GM21528 (cell line): ENCODE data around the gene FSTL4.
A peak's percentile ranks its signal among the peaks of the same experiment; 100 is the strongest.

Source experiments
- ATAC-seq: cut with Tn5 transposase; IDR thresholded peaks from one replicate; pipeline ENCODE4 v1.9.1; 2021; ENCODE audit warnings: mild to moderate bottlenecking, moderate library complexity; ENCODE audit not compliant: unreplicated experiment, low FRiP score

Gene FSTL4

GRCh38 chr5:133314086-133314485, 298.3 kb downstream of the FSTL4 start:
- no peak for ATAC-seq

GRCh38 chr5:133311176-133311575, 301.2 kb downstream of the FSTL4 start:
- no peak for ATAC-seq

GRCh38 chr5:133309984-133310621, 302.2 kb downstream of the FSTL4 start:
- no peak for ATAC-seq

DNA sequence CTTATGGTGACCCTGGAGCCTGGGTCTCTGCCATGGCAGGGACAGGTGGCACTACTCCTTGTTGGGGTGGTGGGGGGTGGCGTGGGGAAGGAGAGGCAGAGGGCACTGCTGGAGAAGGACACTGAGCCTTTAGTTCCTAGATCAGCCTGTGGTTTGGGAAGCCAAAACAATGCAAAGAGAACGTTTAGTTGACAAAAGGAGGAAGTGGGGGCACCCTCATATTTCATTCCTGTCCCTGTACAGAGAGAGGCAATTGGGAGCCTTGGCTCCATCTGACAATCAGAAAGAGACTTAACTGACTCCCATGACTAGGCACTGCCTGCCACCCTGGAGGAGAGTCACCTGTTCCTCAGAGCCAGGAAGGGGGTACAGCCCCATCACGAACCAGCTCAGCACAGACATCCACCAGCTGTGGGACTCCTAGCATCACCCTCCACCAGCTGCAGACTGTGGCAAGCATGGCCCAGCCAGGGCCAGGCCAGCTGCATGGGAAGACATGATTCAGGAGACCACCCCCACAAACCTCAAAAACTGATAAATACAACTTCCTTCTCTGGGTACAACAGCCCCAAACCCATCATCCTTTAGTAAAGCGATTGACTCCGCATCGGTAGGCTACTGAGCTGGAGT, 303.1 kb downstream of the FSTL4 start:
- no peak for ATAC-seq

DNA sequence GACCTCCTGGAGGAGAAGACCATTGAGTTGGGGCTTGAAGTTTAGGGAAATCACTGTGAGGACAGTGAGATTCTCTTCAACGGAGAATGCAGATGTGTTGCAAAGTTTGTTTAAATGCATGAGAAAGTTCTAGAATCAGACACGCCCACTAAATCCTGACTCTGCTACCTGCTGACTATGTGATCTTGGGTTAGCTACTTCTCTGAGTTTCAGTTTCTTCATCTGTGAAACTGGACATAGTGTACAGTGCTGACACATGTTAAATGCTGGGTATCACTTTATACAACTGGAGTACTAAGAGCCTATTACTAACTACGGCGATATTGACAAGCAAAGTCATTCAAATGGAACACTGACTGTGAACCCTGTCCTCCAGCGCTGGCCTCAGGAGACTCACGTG, 305.1 kb downstream of the FSTL4 start:
- peak; percentile 60 for ATAC-seq

GRCh38 chr5:133304707-133305216, 307.6 kb downstream of the FSTL4 start:
- no peak for ATAC-seq

GRCh38 chr5:133304178-133304577, 308.2 kb downstream of the FSTL4 start:
- no peak for ATAC-seq

DNA sequence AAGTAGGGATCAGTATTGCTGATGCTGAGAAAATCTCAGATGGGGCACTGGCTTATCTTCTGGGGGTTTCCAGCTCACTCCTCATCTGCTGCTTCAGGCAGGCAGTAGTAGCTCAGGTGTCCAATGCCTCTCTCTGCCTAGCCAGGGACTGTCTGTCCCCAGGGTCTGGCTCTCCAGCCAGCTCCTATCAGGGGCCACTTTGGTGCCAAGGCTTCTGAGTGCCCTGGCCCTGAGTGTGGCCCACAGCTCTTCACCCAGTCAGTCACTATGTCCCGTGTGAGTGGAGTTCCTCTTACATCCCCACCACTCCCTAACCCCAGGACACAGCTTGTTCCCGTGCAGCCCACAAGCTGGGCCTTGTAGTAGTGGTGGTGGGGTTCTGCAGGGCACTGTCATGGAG, 309.0 kb downstream of the FSTL4 start:
- no peak for ATAC-seq

GRCh38 chr5:133299728-133300127, 312.6 kb downstream of the FSTL4 start:
- ATAC-seq: no peak

GRCh38 chr5:133299021-133299420, 313.3 kb downstream of the FSTL4 start:
- ATAC-seq: no peak

GRCh38 chr5:133298447-133298846, 313.9 kb downstream of the FSTL4 start:
- ATAC-seq: no peak

- ATAC-seq: no peak
Observed at GRCh38 chr5:133297293-133297692, 315.0 kb downstream of the FSTL4 start.

- ATAC-seq: no peak
Observed at GRCh38 chr5:133296624-133297023, 315.7 kb downstream of the FSTL4 start.

- no peak for ATAC-seq
Observed at GRCh38 chr5:133295520-133295919, 316.8 kb downstream of the FSTL4 start.

DNA sequence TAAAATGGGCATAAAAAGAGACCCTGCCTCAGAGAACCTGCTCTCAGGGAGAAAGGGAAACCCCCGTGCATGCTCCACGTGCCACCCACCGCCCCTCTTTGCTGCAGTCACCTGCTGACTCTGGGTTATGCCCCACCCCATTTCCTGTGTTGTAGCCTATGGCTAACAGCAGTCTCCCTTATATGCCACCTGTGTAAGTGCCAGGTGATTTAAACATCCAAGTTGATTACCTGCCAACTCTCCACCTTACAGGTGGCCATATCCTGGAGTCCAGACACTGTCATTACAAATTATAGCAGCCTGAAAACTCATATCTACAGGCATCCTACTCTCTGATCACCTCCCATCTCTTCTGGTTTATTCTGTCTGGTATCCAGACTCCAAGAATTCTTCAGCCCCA, 318.0 kb downstream of the FSTL4 start:
- ATAC-seq: no peak

- ATAC-seq: no peak
Observed at GRCh38 chr5:133293960-133294359, 318.4 kb downstream of the FSTL4 start.

GRCh38 chr5:133292300-133292699, 320.0 kb downstream of the FSTL4 start:
- no peak for ATAC-seq

- ATAC-seq: no peak
Observed at GRCh38 chr5:133291524-133291923, 320.8 kb downstream of the FSTL4 start.

DNA sequence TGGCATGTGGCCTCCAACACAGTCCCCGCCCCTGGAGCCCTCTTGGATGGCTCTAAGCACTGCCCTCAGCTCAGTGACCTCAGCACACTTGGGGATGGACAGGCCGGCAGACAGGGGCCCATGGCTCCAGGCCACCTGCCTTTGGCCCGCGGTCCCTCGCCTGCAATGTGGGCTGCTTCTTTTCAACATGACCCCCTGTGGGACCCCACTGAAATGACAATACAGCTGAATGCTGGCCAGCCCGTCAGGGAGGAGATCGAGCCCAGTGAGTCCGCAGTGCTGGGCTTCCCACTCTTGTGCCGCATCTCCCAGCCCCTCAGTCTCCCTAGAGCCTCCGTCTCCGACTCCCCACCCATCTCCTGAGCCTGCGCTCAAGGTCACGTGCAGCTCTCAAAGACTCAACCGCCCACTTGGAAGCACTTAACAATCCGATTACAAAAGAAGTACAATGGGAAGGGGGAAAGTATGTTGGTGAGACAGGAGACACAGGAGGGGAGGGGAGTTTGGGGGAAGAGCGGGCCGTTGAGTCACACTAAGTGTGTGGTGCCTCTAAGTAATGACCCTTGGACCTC, 321.6 kb downstream of the FSTL4 start:
- ATAC-seq: no peak

DNA sequence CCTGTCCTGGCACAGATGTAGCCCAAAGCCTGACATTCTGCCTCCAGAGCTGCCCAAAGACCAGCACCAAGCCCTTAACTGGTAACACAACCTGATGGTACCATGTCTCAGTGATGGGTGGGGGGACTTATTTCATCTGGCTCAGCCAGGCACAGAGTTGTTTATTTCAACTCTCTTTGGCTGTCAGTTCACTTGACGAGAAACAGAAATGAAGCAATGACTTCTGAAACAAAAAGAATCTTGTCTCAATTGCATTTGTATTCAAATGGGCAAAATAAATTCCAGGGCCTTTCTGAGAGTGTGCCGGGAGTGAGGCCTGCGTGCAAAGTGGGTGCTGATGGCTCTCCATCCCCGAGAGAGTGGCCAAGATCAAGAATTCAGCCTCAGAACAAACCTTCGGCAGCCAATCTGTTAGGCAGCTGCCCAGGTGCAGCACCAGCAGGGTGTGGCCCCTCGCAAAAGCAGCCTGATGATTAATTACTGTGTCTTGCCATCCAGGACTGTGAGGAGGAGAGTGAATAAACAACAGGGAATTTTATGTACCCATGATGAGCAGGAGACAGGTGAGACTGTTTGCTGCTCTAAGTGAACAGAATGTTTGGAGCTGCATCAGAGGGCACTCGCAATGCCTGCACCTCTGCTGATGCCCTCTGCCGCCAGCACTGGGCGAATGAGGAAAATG, 322.5 kb downstream of the FSTL4 start:
- ATAC-seq: no peak

- no peak for ATAC-seq
Observed at GRCh38 chr5:133287500-133287899, 324.8 kb downstream of the FSTL4 start.
